ENCODE measurements around the gene JAZF1.

DNA sequence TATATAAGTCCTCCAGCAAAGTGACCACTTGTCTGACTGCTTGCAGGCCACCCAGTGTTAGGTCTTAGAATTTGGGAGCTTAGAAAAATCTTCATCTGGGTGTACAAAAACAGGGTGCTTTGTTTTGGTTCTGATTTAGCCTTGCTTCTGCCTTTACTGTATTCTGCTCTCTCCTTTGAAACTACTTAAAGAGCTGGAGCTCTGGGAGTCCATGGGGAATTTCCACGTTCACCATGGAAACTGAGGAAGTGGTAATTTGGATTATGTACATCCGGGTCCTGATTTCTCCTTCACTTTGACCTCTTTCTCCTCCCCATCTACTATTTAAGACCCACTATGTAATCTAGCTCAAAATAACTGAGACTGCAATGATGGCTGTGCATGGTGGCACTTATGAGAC is 103.0 kb downstream of the JAZF1 start:
- TF ChIP-seq, protein P1, sequence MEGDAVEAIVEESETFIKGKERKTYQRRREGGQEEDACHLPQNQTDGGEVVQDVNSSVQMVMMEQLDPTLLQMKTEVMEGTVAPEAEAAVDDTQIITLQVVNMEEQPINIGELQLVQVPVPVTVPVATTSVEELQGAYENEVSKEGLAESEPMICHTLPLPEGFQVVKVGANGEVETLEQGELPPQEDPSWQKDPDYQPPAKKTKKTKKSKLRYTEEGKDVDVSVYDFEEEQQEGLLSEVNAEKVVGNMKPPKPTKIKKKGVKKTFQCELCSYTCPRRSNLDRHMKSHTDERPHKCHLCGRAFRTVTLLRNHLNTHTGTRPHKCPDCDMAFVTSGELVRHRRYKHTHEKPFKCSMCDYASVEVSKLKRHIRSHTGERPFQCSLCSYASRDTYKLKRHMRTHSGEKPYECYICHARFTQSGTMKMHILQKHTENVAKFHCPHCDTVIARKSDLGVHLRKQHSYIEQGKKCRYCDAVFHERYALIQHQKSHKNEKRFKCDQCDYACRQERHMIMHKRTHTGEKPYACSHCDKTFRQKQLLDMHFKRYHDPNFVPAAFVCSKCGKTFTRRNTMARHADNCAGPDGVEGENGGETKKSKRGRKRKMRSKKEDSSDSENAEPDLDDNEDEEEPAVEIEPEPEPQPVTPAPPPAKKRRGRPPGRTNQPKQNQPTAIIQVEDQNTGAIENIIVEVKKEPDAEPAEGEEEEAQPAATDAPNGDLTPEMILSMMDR (IDR thresholded peaks at IDR 0.05; ENCODE audit: poor library complexity), result no peak
- no peak for TF ChIP-seq EZH2phosphoT487 (IDR thresholded peaks at IDR 0.05; ENCODE audit: low read depth, severe bottlenecking, unreplicated experiment)

Measured in hepatocyte (in vitro differentiated cells).